Liver (tissue), 3 donors: Measurements from ENCODE around the gene RAB3B.

ENCODE experiments used
- ATF3 ChIP-seq: IDR thresholded peaks from 2 replicates; pipeline ENCODE4 v1.6.1; 2016; ENCODE audit warnings: antibody characterized with exemption
- CTCF ChIP-seq: fragments of 150-350 bp; IDR thresholded peaks from 2 replicates; pipeline ENCODE4 v1.5.1; 2017; ENCODE audit warnings: improper control_type of control experiment, low read depth, low read length; ENCODE audit not compliant: missing input control
- FOXA1 ChIP-seq: IDR thresholded peaks from 2 replicates; pipeline ENCODE4 v1.6.1; 2016; ENCODE audit warnings: antibody characterized with exemption
- FOXA2 ChIP-seq: IDR thresholded peaks from 2 replicates; pipeline ENCODE4 v1.6.1; 2016; ENCODE audit warnings: antibody characterized with exemption
- GABPA ChIP-seq, 2 donors: IDR thresholded peaks in 1 of 2; conservative IDR thresholded peaks in 1 of 2; 2 replicates each; pipeline ENCODE4 v1.6.1; 2016; ENCODE audit warnings: antibody characterized with exemption in 2 of 2, mild to moderate bottlenecking in 1 of 2, moderate library complexity in 1 of 2
- JUND ChIP-seq, 2 donors: IDR thresholded peaks; 2 replicates each; pipeline ENCODE4 v1.6.1; 2016; ENCODE audit warnings: antibody characterized with exemption in 2 of 2
- MAX ChIP-seq: IDR thresholded peaks from 2 replicates; pipeline ENCODE4 v1.6.1; 2016; ENCODE audit warnings: antibody characterized with exemption
- RAD21 ChIP-seq, 2 donors: IDR thresholded peaks; 2 replicates each; pipeline ENCODE4 v1.6.1; 2016; ENCODE audit warnings: antibody characterized with exemption in 2 of 2, mild to moderate bottlenecking in 2 of 2
- REST ChIP-seq: IDR thresholded peaks from 2 replicates; pipeline ENCODE4 v1.6.1; 2016; ENCODE audit warnings: antibody characterized with exemption, mild to moderate bottlenecking
- SP1 ChIP-seq: IDR thresholded peaks from 2 replicates; pipeline ENCODE4 v1.6.1; 2018; ENCODE audit warnings: antibody characterized with exemption, mild to moderate bottlenecking
- TAF1 ChIP-seq: conservative IDR thresholded peaks from 2 replicates; pipeline ENCODE4 v1.6.1; 2016; ENCODE audit warnings: antibody characterized with exemption, mild to moderate bottlenecking
- YY1 ChIP-seq: IDR thresholded peaks from 2 replicates; pipeline ENCODE4 v1.6.1; 2016; ENCODE audit warnings: antibody characterized with exemption, mild to moderate bottlenecking
- ZBTB33 ChIP-seq: IDR thresholded peaks from 2 replicates; pipeline ENCODE4 v1.6.1; 2016; ENCODE audit warnings: antibody characterized with exemption
- donor health status: healthy.
- donor health status: healthy.

GRCh38 chr1:51956528-51957509, 33.7 kb downstream of the RAB3B start:
- TF ChIP-seq CTCF (no peak), REST (no peak), YY1 (no peak), GABPA (IDR thresholded peaks at IDR 0.05 in 1 of 2, conservative IDR thresholded peaks at IDR 0.05 in 1 of 2) (no peak), JUND (IDR thresholded peaks at IDR 0.05) (no peak), SP1 (no peak), RAD21 (IDR thresholded peaks at IDR 0.05) (no peak), MAX (no peak), FOXA1 (no peak), ZBTB33 (no peak), TAF1 (no peak), ATF3 (no peak), FOXA2 (no peak)
